Measurements from ENCODE around the gene ADAMTS18.

GRCh38 chr16:77435272-77435820, 512 bp upstream of the ADAMTS18 start:
- TF ChIP-seq CTCF (IDR thresholded peaks at IDR 0.05; ENCODE audit: low read depth, low read length, missing input control) (no peak), NR2F2 (IDR thresholded peaks at IDR 0.05) (no peak), MAX (IDR thresholded peaks at IDR 0.05) (no peak), SP1 (IDR thresholded peaks at IDR 0.05) (no peak), GABPA (IDR thresholded peaks at IDR 0.05 in 1 of 2, conservative IDR thresholded peaks at IDR 0.05 in 1 of 2) (no peak), EGR1 (IDR thresholded peaks at IDR 0.05; ENCODE audit: low read depth in 2 of 2) (no peak), RXRA (IDR thresholded peaks at IDR 0.05) (no peak)

All from liver (tissue), 3 donors.